ENCODE results near the gene SH3RF2. TPM values are rescaled to one million over a fixed set of nuclear protein-coding genes. Genes with fewer than 3 reads are reported as not detected.

Gene SH3RF2
- total and polyA plus RNA-seq, 2 donors (not counting 3 experiments of a cell fraction or from before 2014, with no cell fraction given) = 0.54 to 0.84 TPM

DNA sequence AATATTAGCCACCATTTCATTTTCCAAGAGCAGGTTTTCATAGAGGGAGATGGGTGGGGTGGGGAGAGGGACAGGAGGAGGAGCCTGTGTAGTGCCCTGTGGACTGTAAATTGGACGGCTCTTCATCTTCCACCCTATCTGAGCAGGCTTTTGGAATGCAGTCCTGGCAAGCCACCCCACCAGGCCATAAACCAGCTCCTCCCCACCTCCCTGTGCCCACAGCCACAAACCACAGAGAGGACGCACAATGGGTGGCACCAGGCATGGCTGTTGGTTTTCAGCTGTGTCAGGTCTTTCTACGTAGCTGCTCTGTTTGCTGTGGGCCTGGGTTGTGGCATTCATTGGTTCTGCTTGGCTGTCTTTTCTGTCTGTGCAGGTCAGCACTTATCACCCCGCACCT is 111.0 kb downstream of the SH3RF2 start:
- no peak overlapping the region for H2AFZ ChIP-seq (ENCODE audit: low read depth, low read length)
- H3K9me3 ChIP-seq (replicated peaks; ENCODE audit: control insufficient read depth, insufficient read depth, low read length) = no peaks in the 10 kb centered on the region
- H3K4me1 ChIP-seq (ENCODE audit: control insufficient read depth, extremely low read depth, insufficient read depth, low read length) = peaks cover 7% of the 10 kb centered on the region
- intact Hi-C loops (cut with micrococcal nuclease) (loop anchor here (5.0 kb wide), 2 partner anchors 700 to 810 kb away; no protein-coding TSS in a partner anchor), dilution Hi-C loops (cut with MboI; ENCODE audit: extremely low pct_ligation_motif_present, low sequenced_read_pairs) (no loop called here)
- H3K27me3 ChIP-seq (ENCODE audit: control insufficient read depth in 2 of 2, insufficient read depth in 2 of 2, low read length in 2 of 2) = peaks cover 0 to 5% of the 10 kb centered on the region in 2 experiments
- H4K20me1 ChIP-seq (replicated peaks; ENCODE audit: control insufficient read depth, extremely low read depth, insufficient read depth, low read length) = no peaks in the 10 kb centered on the region
- CTCF ChIA-PET = interaction anchor here (0.6 to 3.0 kb wide), 9 partner anchors 84 to 1844 kb away, joined by 3 to 20 read pairs (median 6); partner anchors contain the start of gene PRELID2
- H3K9ac ChIP-seq (replicated peaks; ENCODE audit: extremely low read depth, insufficient read depth, low read length) = no peak overlapping the region
- no peak for TF ChIP-seq FOS (IDR thresholded peaks at IDR 0.05; ENCODE audit: borderline replicate concordance, insufficient read depth, low read length)
- no peak for TF ChIP-seq MYC (IDR thresholded peaks at IDR 0.05; ENCODE audit: low read depth, low read length)
- TF ChIP-seq GATA2 (IDR thresholded peaks at IDR 0.05; ENCODE audit: insufficient read depth, insufficient read length, low read depth, low read length) = no peak
- no peak for TF ChIP-seq EZH2 (IDR thresholded peaks at IDR 0.05; ENCODE audit: borderline replicate concordance, low read depth, low read length, severe bottlenecking)
- no peak for TF ChIP-seq POLR2AphosphoS5 (IDR thresholded peaks at IDR 0.05; ENCODE audit: insufficient read depth, low read depth, low read length)
- TF ChIP-seq, protein P1, sequence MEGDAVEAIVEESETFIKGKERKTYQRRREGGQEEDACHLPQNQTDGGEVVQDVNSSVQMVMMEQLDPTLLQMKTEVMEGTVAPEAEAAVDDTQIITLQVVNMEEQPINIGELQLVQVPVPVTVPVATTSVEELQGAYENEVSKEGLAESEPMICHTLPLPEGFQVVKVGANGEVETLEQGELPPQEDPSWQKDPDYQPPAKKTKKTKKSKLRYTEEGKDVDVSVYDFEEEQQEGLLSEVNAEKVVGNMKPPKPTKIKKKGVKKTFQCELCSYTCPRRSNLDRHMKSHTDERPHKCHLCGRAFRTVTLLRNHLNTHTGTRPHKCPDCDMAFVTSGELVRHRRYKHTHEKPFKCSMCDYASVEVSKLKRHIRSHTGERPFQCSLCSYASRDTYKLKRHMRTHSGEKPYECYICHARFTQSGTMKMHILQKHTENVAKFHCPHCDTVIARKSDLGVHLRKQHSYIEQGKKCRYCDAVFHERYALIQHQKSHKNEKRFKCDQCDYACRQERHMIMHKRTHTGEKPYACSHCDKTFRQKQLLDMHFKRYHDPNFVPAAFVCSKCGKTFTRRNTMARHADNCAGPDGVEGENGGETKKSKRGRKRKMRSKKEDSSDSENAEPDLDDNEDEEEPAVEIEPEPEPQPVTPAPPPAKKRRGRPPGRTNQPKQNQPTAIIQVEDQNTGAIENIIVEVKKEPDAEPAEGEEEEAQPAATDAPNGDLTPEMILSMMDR (IDR thresholded peaks at IDR 0.05; ENCODE audit: extremely low read depth in 1 of 2, insufficient read depth in 1 of 2, low read depth in 1 of 2, low read length in 2 of 2) = no peak
- no peak for TF ChIP-seq POLR2A (IDR thresholded peaks at IDR 0.05; ENCODE audit: low read depth, low read length)
- TF ChIP-seq JUN (IDR thresholded peaks at IDR 0.05; ENCODE audit: borderline replicate concordance, insufficient read depth, insufficient read length, low read depth) = no peak
- TF ChIP-seq, protein P2, sequence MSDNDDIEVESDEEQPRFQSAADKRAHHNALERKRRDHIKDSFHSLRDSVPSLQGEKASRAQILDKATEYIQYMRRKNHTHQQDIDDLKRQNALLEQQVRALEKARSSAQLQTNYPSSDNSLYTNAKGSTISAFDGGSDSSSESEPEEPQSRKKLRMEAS (IDR thresholded peaks at IDR 0.05; ENCODE audit: insufficient read depth, insufficient read length) = no peak
- no peak overlapping the region for H3K4me3 ChIP-seq (replicated peaks in 1 of 3; ENCODE audit: insufficient read depth in 1 of 3, low read depth in 1 of 3, low read length in 3 of 3)
- POLR2A ChIA-PET = no interaction called here
- FAIRE-seq (no peak), DNase-seq (ENCODE audit: low read depth, low spot score) (no peak)
- H3K79me2 ChIP-seq (ENCODE audit: control insufficient read depth, insufficient read depth, low read length) = no peaks in the 10 kb centered on the region
- H3K36me3 ChIP-seq (ENCODE audit: control insufficient read depth in 2 of 2, extremely low read depth in 1 of 2, insufficient read depth in 2 of 2, low read length in 2 of 2) = no peaks in the 10 kb centered on the region
- no peak overlapping the region for H3K27ac ChIP-seq (ENCODE audit: insufficient read depth, low read depth, low read length)
- no peak overlapping the region for H3K4me2 ChIP-seq (ENCODE audit: insufficient read depth, low read length)
- BruUV-seq (replicated peaks) = no TSS peak
- H3K9me1 ChIP-seq (replicated peaks; ENCODE audit: control insufficient read depth, extremely low read depth, insufficient read depth, low read length) = no peaks in the 10 kb centered on the region
